ENCODE measurements around the gene AFF3.

- TF ChIP-seq CTCF (IDR thresholded peaks at IDR 0.05; ENCODE audit: extremely low read depth in 1 of 2, insufficient read depth in 1 of 2, low read depth in 1 of 2, low read length in 2 of 2), result no peak
- no peak for TF ChIP-seq POLR2A (IDR thresholded peaks at IDR 0.05; ENCODE audit: low read depth, low read length)
- no peak for TF ChIP-seq EZH2 (IDR thresholded peaks at IDR 0.05; ENCODE audit: borderline replicate concordance, low read depth, low read length, severe bottlenecking)
- TF ChIP-seq MAX (IDR thresholded peaks at IDR 0.05; ENCODE audit: insufficient read depth, insufficient read length), result no peak
These were observed 256.0 kb downstream of the AFF3 start for GRCh38 chr2:99886418-99886817.
